Measurements from ENCODE around the gene PITPNM1. TPM values are rescaled to one million over a fixed set of nuclear protein-coding genes. Genes with fewer than 3 reads are reported as not detected.
A peak's percentile ranks its signal among the peaks of the same experiment; 100 is the strongest.

PITPNM1 gene
- total and polyA plus RNA-seq, 2 of the 13 experiments (the other 11 are each of a cell fraction or from before 2014, with no cell fraction given), result 8.2 to 8.5 TPM

GRCh38 chr11:67463680-67464410 is 41.3 kb downstream of the PITPNM1 start (continued):
- TF ChIP-seq, protein P1, sequence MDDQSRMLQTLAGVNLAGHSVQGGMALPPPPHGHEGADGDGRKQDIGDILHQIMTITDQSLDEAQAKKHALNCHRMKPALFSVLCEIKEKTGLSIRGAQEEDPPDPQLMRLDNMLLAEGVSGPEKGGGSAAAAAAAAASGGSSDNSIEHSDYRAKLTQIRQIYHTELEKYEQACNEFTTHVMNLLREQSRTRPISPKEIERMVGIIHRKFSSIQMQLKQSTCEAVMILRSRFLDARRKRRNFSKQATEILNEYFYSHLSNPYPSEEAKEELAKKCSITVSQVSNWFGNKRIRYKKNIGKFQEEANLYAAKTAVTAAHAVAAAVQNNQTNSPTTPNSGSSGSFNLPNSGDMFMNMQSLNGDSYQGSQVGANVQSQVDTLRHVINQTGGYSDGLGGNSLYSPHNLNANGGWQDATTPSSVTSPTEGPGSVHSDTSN (CRISPR knock-in tag; IDR thresholded peaks at IDR 0.05; ENCODE audit: borderline replicate concordance), result no peak
- TF ChIP-seq ZFP62 (CRISPR knock-in tag; IDR thresholded peaks at IDR 0.05) (no peak), SALL2 (CRISPR knock-in tag; IDR thresholded peaks at IDR 0.05) (0 out of 2 replicates have a peak, but pooled peaks have one; percentile 28), XBP1 (CRISPR knock-in tag; IDR thresholded peaks at IDR 0.05) (no peak), ZNF7 (CRISPR knock-in tag; IDR thresholded peaks at IDR 0.05) (no peak), ZNF343 (CRISPR knock-in tag; IDR thresholded peaks at IDR 0.05) (no peak), ZNF142 (CRISPR knock-in tag; IDR thresholded peaks at IDR 0.05) (no peak), ZNF678 (CRISPR knock-in tag; IDR thresholded peaks at IDR 0.05) (no peak), ZNF629 (CRISPR knock-in tag; conservative IDR thresholded peaks at IDR 0.05) (no peak), CHCHD3 (CRISPR knock-in tag; IDR thresholded peaks at IDR 0.05) (no peak), BRCA1 (CRISPR knock-in tag; IDR thresholded peaks at IDR 0.05) (no peak), HNRNPLL (IDR thresholded peaks at IDR 0.05; ENCODE audit: low read depth, low read length, poor library complexity, severe bottlenecking) (peak; percentile 36), U2AF1 (optimal IDR thresholded peaks at IDR 0.05; ENCODE audit: low read depth, low read length) (no peak), KLF13 (CRISPR knock-in tag; IDR thresholded peaks at IDR 0.05) (peak; percentile 82; the same call in 1 of the 2 replicates)
- TF ChIP-seq, protein P2, sequence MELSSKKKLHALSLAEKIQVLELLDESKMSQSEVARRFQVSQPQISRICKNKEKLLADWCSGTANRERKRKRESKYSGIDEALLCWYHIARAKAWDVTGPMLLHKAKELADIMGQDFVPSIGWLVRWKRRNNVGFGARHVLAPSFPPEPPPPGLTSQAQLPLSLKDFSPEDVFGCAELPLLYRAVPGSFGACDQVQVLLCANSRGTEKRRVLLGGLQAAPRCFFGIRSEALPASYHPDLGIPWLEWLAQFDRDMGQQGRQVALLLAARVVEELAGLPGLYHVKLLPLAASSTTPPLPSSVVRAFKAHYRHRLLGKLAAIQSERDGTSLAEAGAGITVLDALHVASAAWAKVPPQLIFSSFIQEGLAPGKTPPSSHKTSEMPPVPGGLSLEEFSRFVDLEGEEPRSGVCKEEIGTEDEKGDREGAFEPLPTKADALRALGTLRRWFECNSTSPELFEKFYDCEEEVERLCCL (CRISPR knock-in tag; IDR thresholded peaks at IDR 0.05; ENCODE audit: borderline replicate concordance), result no peak
- TF ChIP-seq, protein P3, sequence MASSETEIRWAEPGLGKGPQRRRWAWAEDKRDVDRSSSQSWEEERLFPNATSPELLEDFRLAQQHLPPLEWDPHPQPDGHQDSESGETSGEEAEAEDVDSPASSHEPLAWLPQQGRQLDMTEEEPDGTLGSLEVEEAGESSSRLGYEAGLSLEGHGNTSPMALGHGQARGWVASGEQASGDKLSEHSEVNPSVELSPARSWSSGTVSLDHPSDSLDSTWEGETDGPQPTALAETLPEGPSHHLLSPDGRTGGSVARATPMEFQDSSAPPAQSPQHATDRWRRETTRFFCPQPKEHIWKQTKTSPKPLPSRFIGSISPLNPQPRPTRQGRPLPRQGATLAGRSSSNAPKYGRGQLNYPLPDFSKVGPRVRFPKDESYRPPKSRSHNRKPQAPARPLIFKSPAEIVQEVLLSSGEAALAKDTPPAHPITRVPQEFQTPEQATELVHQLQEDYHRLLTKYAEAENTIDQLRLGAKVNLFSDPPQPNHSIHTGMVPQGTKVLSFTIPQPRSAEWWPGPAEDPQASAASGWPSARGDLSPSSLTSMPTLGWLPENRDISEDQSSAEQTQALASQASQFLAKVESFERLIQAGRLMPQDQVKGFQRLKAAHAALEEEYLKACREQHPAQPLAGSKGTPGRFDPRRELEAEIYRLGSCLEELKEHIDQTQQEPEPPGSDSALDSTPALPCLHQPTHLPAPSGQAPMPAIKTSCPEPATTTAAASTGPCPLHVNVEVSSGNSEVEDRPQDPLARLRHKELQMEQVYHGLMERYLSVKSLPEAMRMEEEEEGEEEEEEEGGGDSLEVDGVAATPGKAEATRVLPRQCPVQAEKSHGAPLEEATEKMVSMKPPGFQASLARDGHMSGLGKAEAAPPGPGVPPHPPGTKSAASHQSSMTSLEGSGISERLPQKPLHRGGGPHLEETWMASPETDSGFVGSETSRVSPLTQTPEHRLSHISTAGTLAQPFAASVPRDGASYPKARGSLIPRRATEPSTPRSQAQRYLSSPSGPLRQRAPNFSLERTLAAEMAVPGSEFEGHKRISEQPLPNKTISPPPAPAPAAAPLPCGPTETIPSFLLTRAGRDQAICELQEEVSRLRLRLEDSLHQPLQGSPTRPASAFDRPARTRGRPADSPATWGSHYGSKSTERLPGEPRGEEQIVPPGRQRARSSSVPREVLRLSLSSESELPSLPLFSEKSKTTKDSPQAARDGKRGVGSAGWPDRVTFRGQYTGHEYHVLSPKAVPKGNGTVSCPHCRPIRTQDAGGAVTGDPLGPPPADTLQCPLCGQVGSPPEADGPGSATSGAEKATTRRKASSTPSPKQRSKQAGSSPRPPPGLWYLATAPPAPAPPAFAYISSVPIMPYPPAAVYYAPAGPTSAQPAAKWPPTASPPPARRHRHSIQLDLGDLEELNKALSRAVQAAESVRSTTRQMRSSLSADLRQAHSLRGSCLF (CRISPR knock-in tag; IDR thresholded peaks at IDR 0.05; ENCODE audit: borderline replicate concordance), result no peak

Measured in HepG2 (cell line).